GM21717 (cell line): Measurements from ENCODE around the gene NAV1.

ENCODE experiments used
- ATAC-seq: cut with Tn5 transposase; IDR thresholded peaks from one replicate; pipeline ENCODE4 v1.9.1; 2021; ENCODE audit warnings: mild to moderate bottlenecking, moderate library complexity; ENCODE audit not compliant: unreplicated experiment

NAV1 gene

GRCh38 chr1:201585901-201586300, 47.0 kb downstream of the NAV1 start:
- ATAC-seq, result no peak

- ATAC-seq, result no peak
Measured at GRCh38 chr1:201586806-201587205, 47.9 kb downstream of the NAV1 start.

DNA sequence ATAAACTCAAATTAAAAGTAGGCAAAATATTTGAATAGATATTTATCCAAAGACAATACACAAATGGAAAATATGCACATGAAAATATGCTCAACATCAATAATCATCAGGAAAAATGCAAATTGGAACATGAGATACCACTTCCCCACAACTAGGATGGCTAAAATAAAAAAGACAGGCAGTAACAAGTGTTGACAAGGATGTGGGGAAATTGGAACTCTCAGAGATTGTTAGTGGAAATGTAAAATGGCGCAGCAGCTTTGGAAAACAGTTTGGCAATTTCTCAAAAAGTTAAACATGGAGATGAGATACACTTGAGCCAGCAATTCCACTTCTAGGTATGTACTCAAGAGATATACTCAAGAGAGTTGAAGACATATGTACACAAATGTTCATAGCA, 48.8 kb downstream of the NAV1 start:
- ATAC-seq, result no peak
